Measurements from ENCODE around the gene ACCS.

- TF ChIP-seq POLR2AphosphoS5 (IDR thresholded peaks at IDR 0.05) (no peak), CTCF (IDR thresholded peaks at IDR 0.05; ENCODE audit: poor library complexity, severe bottlenecking) (no peak)
Observed at GRCh38 chr11:44128729-44129128, 62.7 kb downstream of the ACCS start.

Data from neural cell (in vitro differentiated cells).